Neural progenitor cell (in vitro differentiated cells): Measurements from ENCODE around the gene DLL3. TPM values are rescaled to one million over a fixed set of nuclear protein-coding genes. Genes with fewer than 3 reads are reported as not detected.
A peak's percentile ranks its signal among the peaks of the same experiment; 100 is the strongest.

Experiments used
- DNase-seq: peaks from one replicate; pipeline ENCODE4 v3.0.0-alpha.2; 2016; ENCODE audit warnings: low spot score
- H2AFZ ChIP-seq: fragments of 200-600 bp; sonication (generic); replicated peaks from 2 replicates; pipeline ENCODE4 v1.6.1; 2016; ENCODE audit warnings: antibody characterized with exemption
- H3F3A ChIP-seq: fragments of 200-600 bp; sonication (generic); 2 replicates; pipeline ENCODE4 v1.6.1; 2016; ENCODE audit warnings: antibody characterized with exemption, low read depth
- H3K27ac ChIP-seq: fragments of 200-600 bp; sonication (generic); 2 replicates; pipeline ENCODE4 v1.5.1; 2016; ENCODE audit warnings: mild to moderate bottlenecking
- H3K27me3 ChIP-seq: fragments of 200-600 bp; sonication (generic); 2 replicates; pipeline ENCODE4 v1.6.1; 2016; ENCODE audit warnings: mild to moderate bottlenecking, moderate library complexity
- H3K36me3 ChIP-seq: fragments of 200-600 bp; sonication (generic); 2 replicates; pipeline ENCODE4 v1.5.1; 2016
- H3K4me1 ChIP-seq: fragments of 200-600 bp; sonication (generic); 2 replicates; pipeline ENCODE4 v1.6.1; 2016; ENCODE audit warnings: mixed run types
- H3K4me2 ChIP-seq: fragments of 200-600 bp; sonication (generic); 2 replicates; pipeline ENCODE4 v1.6.1; 2016
- H3K4me3 ChIP-seq: fragments of 200-600 bp; sonication (generic); 2 replicates; pipeline ENCODE4 v1.5.1; 2016
- H3K79me2 ChIP-seq: fragments of 200-600 bp; sonication (generic); 2 replicates; pipeline ENCODE4 v1.6.1; 2016; ENCODE audit warnings: low read depth
- H3K9ac ChIP-seq: fragments of 200-600 bp; sonication (generic); 2 replicates; pipeline ENCODE4 v1.6.1; 2016
- H3K9me3 ChIP-seq: fragments of 200-600 bp; sonication (generic); 2 replicates; pipeline ENCODE4 v1.5.1; 2016; ENCODE audit warnings: low read depth
- H4K20me1 ChIP-seq: fragments of 200-600 bp; sonication (generic); 2 replicates; pipeline ENCODE4 v1.6.1; 2016; ENCODE audit warnings: low read depth
- H3K27ac Mint-ChIP-seq: 3 replicates; pipeline ENCODE4 v1.8.0; 2021; ENCODE audit warnings: mixed read lengths
- H3K27me3 Mint-ChIP-seq: 2 replicates; pipeline ENCODE4 v1.8.0; 2022; ENCODE audit warnings: low read depth, mild to moderate bottlenecking, inconsistent platforms, moderate library complexity, mixed read lengths; ENCODE audit not compliant: insufficient read depth
- H3K36me3 Mint-ChIP-seq: 3 replicates; pipeline ENCODE4 v1.8.0; 2021; ENCODE audit warnings: mixed read lengths
- H3K4me1 Mint-ChIP-seq: 3 replicates; pipeline ENCODE4 v1.8.0; 2021; ENCODE audit warnings: mixed read lengths
- H3K4me3 Mint-ChIP-seq: 3 replicates; pipeline ENCODE4 v1.8.0; 2021; ENCODE audit warnings: mild to moderate bottlenecking, moderate library complexity, mixed read lengths
- H3K9me3 Mint-ChIP-seq: 3 replicates; pipeline ENCODE4 v1.8.0; 2020; ENCODE audit warnings: mixed read lengths
- CTCF ChIP-seq: fragments of 200-600 bp; sonication (generic); IDR thresholded peaks from 2 replicates; pipeline ENCODE4 v1.5.1; 2017; ENCODE audit warnings: antibody characterized with exemption, mild to moderate bottlenecking
- EZH2 ChIP-seq: fragments of 200-600 bp; sonication (generic); IDR thresholded peaks from 2 replicates; pipeline ENCODE4 v1.6.1; 2017; ENCODE audit warnings: antibody characterized with exemption, mild to moderate bottlenecking, moderate library complexity
- EZH2phosphoT487 ChIP-seq: fragments of 200-600 bp; sonication (generic); IDR thresholded peaks from 2 replicates; pipeline ENCODE4 v1.6.1; 2017; ENCODE audit warnings: antibody characterized with exemption
- total RNA-seq: library from RNA; depleted of rRNA; stranded (reverse); fragments of >200 nt; gene quantifications from 2 replicates; pipeline ENCODE4 v1.2.3, GENCODE V29; 2015; ENCODE audit warnings: low replicate concordance

DLL3 gene
- total RNA-seq, 1 donor from 2014 or later = 0.37 TPM

- peaks cover 16% of the 10 kb centered on the region for H3K4me1 ChIP-seq
- H3K27me3 ChIP-seq = no peaks in the 10 kb centered on the region
- no peak overlapping the region for H3K9ac ChIP-seq
- no peak for DNase-seq
- peaks cover 19% of the 10 kb centered on the region for H3F3A ChIP-seq
- no peaks in the 10 kb centered on the region for H3K36me3 ChIP-seq
- H3K4me3 ChIP-seq = no peak overlapping the region
- Mint-ChIP-seq H3K4me3 (peak overlapping the region; percentile 91), H3K27me3 (peaks cover 2% of the 10 kb centered on the region), H3K4me1 (peaks cover 29% of the 10 kb centered on the region), H3K36me3 (peaks cover 12% of the 10 kb centered on the region), H3K27ac (no peak overlapping the region), H3K9me3 (no peaks in the 10 kb centered on the region)
- H4K20me1 ChIP-seq = peaks cover 6% of the 10 kb centered on the region
- no peak overlapping the region for H3K27ac ChIP-seq
- H3K4me2 ChIP-seq = no peak overlapping the region
- TF ChIP-seq CTCF (no peak), EZH2phosphoT487 (no peak), EZH2 (no peak)
- H3K79me2 ChIP-seq = peaks cover 26% of the 10 kb centered on the region
- H3K9me3 ChIP-seq = no peaks in the 10 kb centered on the region
- no peak overlapping the region for H2AFZ ChIP-seq
Measured at GRCh38 chr19:39483141-39483540, 15.6 kb upstream of the DLL3 start.

- peaks cover 3% of the 10 kb centered on the region for H3K4me1 Mint-ChIP-seq
- no peak overlapping the region for H3K9ac ChIP-seq
- peaks cover 10% of the 10 kb centered on the region for H3F3A ChIP-seq
- peaks cover 7% of the 10 kb centered on the region for H3K27me3 Mint-ChIP-seq
- H3K4me2 ChIP-seq = no peak overlapping the region
- H2AFZ ChIP-seq = no peak overlapping the region
- H3K27ac Mint-ChIP-seq = no peak overlapping the region
- H3K79me2 ChIP-seq = no peaks in the 10 kb centered on the region
- no peaks in the 10 kb centered on the region for H4K20me1 ChIP-seq
- H3K36me3 ChIP-seq = no peaks in the 10 kb centered on the region
- H3K4me1 ChIP-seq = no peaks in the 10 kb centered on the region
- no peaks in the 10 kb centered on the region for H3K27me3 ChIP-seq
- H3K27ac ChIP-seq = no peak overlapping the region
- TF ChIP-seq EZH2phosphoT487 = no peak
- TF ChIP-seq EZH2 = no peak
- no peak for TF ChIP-seq CTCF
- H3K36me3 Mint-ChIP-seq = peaks cover 21% of the 10 kb centered on the region
- no peaks in the 10 kb centered on the region for H3K9me3 ChIP-seq
- H3K9me3 Mint-ChIP-seq = no peaks in the 10 kb centered on the region
- no peak overlapping the region for H3K4me3 ChIP-seq
- no peak overlapping the region for H3K4me3 Mint-ChIP-seq
- DNase-seq = no peak
Measured at GRCh38 chr19:39489756-39490155, 9.0 kb upstream of the DLL3 start.

GRCh38 chr19:39492225-39492624, 6.5 kb upstream of the DLL3 start:
- DNase-seq = no peak
- peaks cover 14% of the 10 kb centered on the region for H3K36me3 Mint-ChIP-seq
- Histone ChIP-seq H3F3A (peaks cover 14% of the 10 kb centered on the region), H4K20me1 (no peaks in the 10 kb centered on the region), H3K27me3 (peaks cover 9% of the 10 kb centered on the region), H3K4me3 (no peak overlapping the region), H3K4me1 (no peaks in the 10 kb centered on the region), H3K9me3 (no peaks in the 10 kb centered on the region), H3K27ac (no peak overlapping the region), H2AFZ (no peak overlapping the region), H3K36me3 (no peaks in the 10 kb centered on the region), H3K4me2 (no peak overlapping the region), H3K9ac (no peak overlapping the region), H3K79me2 (no peaks in the 10 kb centered on the region)
- H3K9me3 Mint-ChIP-seq = no peaks in the 10 kb centered on the region
- H3K4me1 Mint-ChIP-seq = peaks cover 3% of the 10 kb centered on the region
- no peak for TF ChIP-seq EZH2phosphoT487
- no peak for TF ChIP-seq CTCF
- no peak for TF ChIP-seq EZH2
- H3K27ac Mint-ChIP-seq = no peak overlapping the region
- peaks cover 5% of the 10 kb centered on the region for H3K27me3 Mint-ChIP-seq
- H3K4me3 Mint-ChIP-seq = no peak overlapping the region
